ENCODE measurements around the gene SLC25A48. TPM values are rescaled to one million over a fixed set of nuclear protein-coding genes. Genes with fewer than 3 reads are reported as not detected.

Gene SLC25A48
- total RNA-seq, 1 experiment from 2014 or later: not detected

- ChIA-PET POLR2A (no interaction called here), CTCF (no interaction called here)
- Histone ChIP-seq H3K27ac (ENCODE audit: low read length) (no peak overlapping the region), H3K4me1 (ENCODE audit: control insufficient read depth, insufficient read depth, low read length) (no peaks in the 10 kb centered on the region), H3K4me3 (ENCODE audit: low read depth in 2 of 2, low read length in 2 of 2) (no peak overlapping the region), H3K27me3 (ENCODE audit: control insufficient read depth, insufficient read depth, low read length) (no peaks in the 10 kb centered on the region; the same call in 1 of the 2 replicates), H3K36me3 (ENCODE audit: control insufficient read depth, insufficient read depth, low read length) (no peaks in the 10 kb centered on the region), H3K9me3 (ENCODE audit: control insufficient read depth, insufficient read depth, low read depth, low read length) (no peaks in the 10 kb centered on the region)
- in situ Hi-C loops (cut with HindIII; ENCODE audit: low pct_unique_long_range_greater_than_20kb, low sequenced_read_pairs) (no loop called here), intact Hi-C loops (cut with micrococcal nuclease; ENCODE audit: unreplicated experiment) (no loop called here)
- no peak for ATAC-seq
- TF ChIP-seq, protein P1, sequence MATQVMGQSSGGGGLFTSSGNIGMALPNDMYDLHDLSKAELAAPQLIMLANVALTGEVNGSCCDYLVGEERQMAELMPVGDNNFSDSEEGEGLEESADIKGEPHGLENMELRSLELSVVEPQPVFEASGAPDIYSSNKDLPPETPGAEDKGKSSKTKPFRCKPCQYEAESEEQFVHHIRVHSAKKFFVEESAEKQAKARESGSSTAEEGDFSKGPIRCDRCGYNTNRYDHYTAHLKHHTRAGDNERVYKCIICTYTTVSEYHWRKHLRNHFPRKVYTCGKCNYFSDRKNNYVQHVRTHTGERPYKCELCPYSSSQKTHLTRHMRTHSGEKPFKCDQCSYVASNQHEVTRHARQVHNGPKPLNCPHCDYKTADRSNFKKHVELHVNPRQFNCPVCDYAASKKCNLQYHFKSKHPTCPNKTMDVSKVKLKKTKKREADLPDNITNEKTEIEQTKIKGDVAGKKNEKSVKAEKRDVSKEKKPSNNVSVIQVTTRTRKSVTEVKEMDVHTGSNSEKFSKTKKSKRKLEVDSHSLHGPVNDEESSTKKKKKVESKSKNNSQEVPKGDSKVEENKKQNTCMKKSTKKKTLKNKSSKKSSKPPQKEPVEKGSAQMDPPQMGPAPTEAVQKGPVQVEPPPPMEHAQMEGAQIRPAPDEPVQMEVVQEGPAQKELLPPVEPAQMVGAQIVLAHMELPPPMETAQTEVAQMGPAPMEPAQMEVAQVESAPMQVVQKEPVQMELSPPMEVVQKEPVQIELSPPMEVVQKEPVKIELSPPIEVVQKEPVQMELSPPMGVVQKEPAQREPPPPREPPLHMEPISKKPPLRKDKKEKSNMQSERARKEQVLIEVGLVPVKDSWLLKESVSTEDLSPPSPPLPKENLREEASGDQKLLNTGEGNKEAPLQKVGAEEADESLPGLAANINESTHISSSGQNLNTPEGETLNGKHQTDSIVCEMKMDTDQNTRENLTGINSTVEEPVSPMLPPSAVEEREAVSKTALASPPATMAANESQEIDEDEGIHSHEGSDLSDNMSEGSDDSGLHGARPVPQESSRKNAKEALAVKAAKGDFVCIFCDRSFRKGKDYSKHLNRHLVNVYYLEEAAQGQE (IDR thresholded peaks at IDR 0.05; ENCODE audit: insufficient read depth in 1 of 2, low read depth in 2 of 2, low read length in 1 of 2): no peak
- TF ChIP-seq SIN3A (IDR thresholded peaks at IDR 0.05; ENCODE audit: borderline replicate concordance, insufficient read depth, low read depth, low read length) (no peak), TCF7L2 (IDR thresholded peaks at IDR 0.05; ENCODE audit: low read depth, low read length) (no peak), POLR2AphosphoS5 (IDR thresholded peaks at IDR 0.05; ENCODE audit: low read depth, low read length) (no peak)
- TF ChIP-seq, protein P2, sequence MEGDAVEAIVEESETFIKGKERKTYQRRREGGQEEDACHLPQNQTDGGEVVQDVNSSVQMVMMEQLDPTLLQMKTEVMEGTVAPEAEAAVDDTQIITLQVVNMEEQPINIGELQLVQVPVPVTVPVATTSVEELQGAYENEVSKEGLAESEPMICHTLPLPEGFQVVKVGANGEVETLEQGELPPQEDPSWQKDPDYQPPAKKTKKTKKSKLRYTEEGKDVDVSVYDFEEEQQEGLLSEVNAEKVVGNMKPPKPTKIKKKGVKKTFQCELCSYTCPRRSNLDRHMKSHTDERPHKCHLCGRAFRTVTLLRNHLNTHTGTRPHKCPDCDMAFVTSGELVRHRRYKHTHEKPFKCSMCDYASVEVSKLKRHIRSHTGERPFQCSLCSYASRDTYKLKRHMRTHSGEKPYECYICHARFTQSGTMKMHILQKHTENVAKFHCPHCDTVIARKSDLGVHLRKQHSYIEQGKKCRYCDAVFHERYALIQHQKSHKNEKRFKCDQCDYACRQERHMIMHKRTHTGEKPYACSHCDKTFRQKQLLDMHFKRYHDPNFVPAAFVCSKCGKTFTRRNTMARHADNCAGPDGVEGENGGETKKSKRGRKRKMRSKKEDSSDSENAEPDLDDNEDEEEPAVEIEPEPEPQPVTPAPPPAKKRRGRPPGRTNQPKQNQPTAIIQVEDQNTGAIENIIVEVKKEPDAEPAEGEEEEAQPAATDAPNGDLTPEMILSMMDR (IDR thresholded peaks at IDR 0.05): no peak
- no peak for DNase-seq (ENCODE audit: low read depth, low spot score)
- BruUV-seq (replicated peaks): no TSS peak
Observed at GRCh38 chr5:135862744-135863143, 28.3 kb downstream of the SLC25A48 start.

GRCh38 chr5:135864503-135865435 is 30.3 kb downstream of the SLC25A48 start:
- no peaks in the 10 kb centered on the region for H3K36me3 ChIP-seq (ENCODE audit: control insufficient read depth, insufficient read depth, low read length)
- no peaks in the 10 kb centered on the region for H3K9me3 ChIP-seq (ENCODE audit: control insufficient read depth, insufficient read depth, low read depth, low read length)
- no TSS peak for BruUV-seq (replicated peaks)
- DNase-seq (ENCODE audit: low read depth, low spot score) (no peak), ATAC-seq (no peak)
- intact Hi-C loops (cut with micrococcal nuclease; ENCODE audit: unreplicated experiment): no loop called here
- TF ChIP-seq POLR2AphosphoS5 (IDR thresholded peaks at IDR 0.05; ENCODE audit: low read depth, low read length) (no peak), SIN3A (IDR thresholded peaks at IDR 0.05; ENCODE audit: borderline replicate concordance, insufficient read depth, low read depth, low read length) (no peak), TCF7L2 (IDR thresholded peaks at IDR 0.05; ENCODE audit: low read depth, low read length) (no peak)
- TF ChIP-seq, protein P2 (IDR thresholded peaks at IDR 0.05): no peak
- TF ChIP-seq, protein P1 (IDR thresholded peaks at IDR 0.05; ENCODE audit: insufficient read depth in 1 of 2, low read depth in 2 of 2, low read length in 1 of 2): no peak
- in situ Hi-C loops (cut with HindIII; ENCODE audit: low pct_unique_long_range_greater_than_20kb, low sequenced_read_pairs): no loop called here
- H3K27ac ChIP-seq (ENCODE audit: low read length): no peak overlapping the region
- ChIA-PET POLR2A (no interaction called here), CTCF (no interaction called here)
- H3K27me3 ChIP-seq (ENCODE audit: control insufficient read depth, insufficient read depth, low read length): peaks cover 8% of the 10 kb centered on the region
- no peaks in the 10 kb centered on the region for H3K4me1 ChIP-seq (ENCODE audit: control insufficient read depth, insufficient read depth, low read length)
- H3K4me3 ChIP-seq (ENCODE audit: low read depth in 2 of 2, low read length in 2 of 2): no peak overlapping the region
